HL-60/S4 (cell line): ENCODE measurements around the gene NEUROD2.

Source experiments
- in situ Hi-C: fragments of 300-500 bp; cut with MboI; formaldehyde crosslinking; loops from 2 replicates; pipeline ENCODE4 v1.14.3; 2022; ENCODE audit warnings: low sequenced_read_pairs

The NEUROD2 gene

GRCh38 chr17:39607851-39608130, at the start of gene NEUROD2:
Gene NEUROD2, minus strand, starts transcription at chr17:39607920. Its CDS starts 1,321 bp downstream, at chr17:39606599.
- in situ Hi-C loops, result no loop called here

- in situ Hi-C loops, result no loop called here
Measured at GRCh38 chr17:39655105-39655504, 47.4 kb upstream of the NEUROD2 start.

- in situ Hi-C loops, result no loop called here
Measured at GRCh38 chr17:39653662-39654331, 46.1 kb upstream of the NEUROD2 start.

- in situ Hi-C loops, result no loop called here
Measured at GRCh38 chr17:39653316-39653661, 45.6 kb upstream of the NEUROD2 start.

- in situ Hi-C loops, result no loop called here
Measured at GRCh38 chr17:39652587-39653315, 45.0 kb upstream of the NEUROD2 start.

- in situ Hi-C loops, result no loop called here
Measured at GRCh38 chr17:39651923-39652586, 44.3 kb upstream of the NEUROD2 start.

- in situ Hi-C loops, result no loop called here
Measured at GRCh38 chr17:39650121-39650579, 42.4 kb upstream of the NEUROD2 start.

GRCh38 chr17:39648616-39649366, 41.1 kb upstream of the NEUROD2 start:
- in situ Hi-C loops, result no loop called here

GRCh38 chr17:39647256-39647655, 39.5 kb upstream of the NEUROD2 start:
- in situ Hi-C loops, result no loop called here

- in situ Hi-C loops, result no loop called here
Measured at GRCh38 chr17:39643271-39643670, 35.6 kb upstream of the NEUROD2 start.

GRCh38 chr17:39642291-39643074, 34.8 kb upstream of the NEUROD2 start:
- in situ Hi-C loops, result no loop called here

- in situ Hi-C loops, result no loop called here
Measured at GRCh38 chr17:39641883-39642282, 34.2 kb upstream of the NEUROD2 start.

GRCh38 chr17:39641097-39641496, 33.4 kb upstream of the NEUROD2 start:
- in situ Hi-C loops, result no loop called here

- in situ Hi-C loops, result no loop called here
Measured at GRCh38 chr17:39640591-39641031, 32.9 kb upstream of the NEUROD2 start.

- in situ Hi-C loops, result loop anchor here (10.0 kb wide), 1 partner anchor 115 kb away; no protein-coding TSS in a partner anchor
Measured at GRCh38 chr17:39639566-39640458, 32.1 kb upstream of the NEUROD2 start.

GRCh38 chr17:39639043-39639442, 31.3 kb upstream of the NEUROD2 start:
- in situ Hi-C loops, result loop anchor here (10.0 kb wide), 1 partner anchor 116 kb away; no protein-coding TSS in a partner anchor

- in situ Hi-C loops, result loop anchor here (10.0 kb wide), 1 partner anchor 116 kb away; no protein-coding TSS in a partner anchor
Measured at GRCh38 chr17:39638317-39638716, 30.6 kb upstream of the NEUROD2 start.

- in situ Hi-C loops, result loop anchor here (10.0 kb wide), 1 partner anchor 118 kb away; no protein-coding TSS in a partner anchor
Measured at GRCh38 chr17:39636927-39637736, 29.4 kb upstream of the NEUROD2 start, which contains the start of gene STARD3. Gene STARD3, plus strand, starts transcription at chr17:39637144. Its CDS starts 16,388 bp downstream, at chr17:39653532.
